HS-5 (cell line): Measurements from ENCODE around the gene CHN1.

Experiments used
- DNase-seq: peaks from one replicate; pipeline ENCODE4 v3.0.0-alpha.2; 2012; ENCODE audit warnings: low read depth

The CHN1 gene, protein sequence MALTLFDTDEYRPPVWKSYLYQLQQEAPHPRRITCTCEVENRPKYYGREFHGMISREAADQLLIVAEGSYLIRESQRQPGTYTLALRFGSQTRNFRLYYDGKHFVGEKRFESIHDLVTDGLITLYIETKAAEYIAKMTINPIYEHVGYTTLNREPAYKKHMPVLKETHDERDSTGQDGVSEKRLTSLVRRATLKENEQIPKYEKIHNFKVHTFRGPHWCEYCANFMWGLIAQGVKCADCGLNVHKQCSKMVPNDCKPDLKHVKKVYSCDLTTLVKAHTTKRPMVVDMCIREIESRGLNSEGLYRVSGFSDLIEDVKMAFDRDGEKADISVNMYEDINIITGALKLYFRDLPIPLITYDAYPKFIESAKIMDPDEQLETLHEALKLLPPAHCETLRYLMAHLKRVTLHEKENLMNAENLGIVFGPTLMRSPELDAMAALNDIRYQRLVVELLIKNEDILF

DNA sequence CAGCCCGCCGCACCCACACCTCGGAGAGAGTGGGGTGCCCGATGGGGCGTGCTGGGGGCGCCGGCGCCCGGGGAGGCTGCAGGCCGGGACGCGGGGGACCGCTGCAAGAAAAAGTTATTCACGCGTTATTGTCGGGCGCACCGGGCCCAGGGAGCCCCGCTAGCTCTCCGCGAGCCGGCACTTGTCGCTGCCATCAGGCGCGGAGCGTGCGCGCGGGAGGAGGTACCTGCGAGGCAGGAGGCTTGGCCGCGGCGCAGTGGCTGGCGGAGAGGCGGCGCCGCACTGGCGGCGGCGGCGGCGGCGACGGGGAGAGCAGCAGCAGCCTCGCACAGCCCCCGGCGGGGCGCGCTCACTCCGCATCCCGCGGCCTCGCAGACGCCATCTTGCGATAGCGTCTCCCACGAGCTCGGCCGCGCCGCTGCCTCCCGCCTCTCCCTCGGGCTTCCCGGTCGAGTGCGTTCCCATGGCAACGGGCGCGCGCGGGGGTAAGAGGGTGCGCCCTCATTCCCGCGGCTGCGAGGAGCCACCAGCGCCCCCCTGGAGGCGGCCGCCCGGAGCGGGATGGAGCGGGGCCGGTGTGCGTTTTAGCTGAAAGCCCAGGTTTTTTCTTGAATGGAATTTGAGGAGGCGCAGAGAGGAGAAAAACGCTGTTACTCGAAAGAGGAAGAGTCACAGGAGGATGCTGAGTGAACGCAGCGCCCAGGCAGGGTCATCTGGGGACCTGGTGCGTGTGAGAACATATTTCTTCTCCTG lies at the start of gene CHN1:
Gene CHN1, minus strand, starts transcription at position 402 of the 753 bp plus-strand sequence. CDS start 469 bp downstream, outside the sequence.
- DNase-seq = no peak

DNA sequence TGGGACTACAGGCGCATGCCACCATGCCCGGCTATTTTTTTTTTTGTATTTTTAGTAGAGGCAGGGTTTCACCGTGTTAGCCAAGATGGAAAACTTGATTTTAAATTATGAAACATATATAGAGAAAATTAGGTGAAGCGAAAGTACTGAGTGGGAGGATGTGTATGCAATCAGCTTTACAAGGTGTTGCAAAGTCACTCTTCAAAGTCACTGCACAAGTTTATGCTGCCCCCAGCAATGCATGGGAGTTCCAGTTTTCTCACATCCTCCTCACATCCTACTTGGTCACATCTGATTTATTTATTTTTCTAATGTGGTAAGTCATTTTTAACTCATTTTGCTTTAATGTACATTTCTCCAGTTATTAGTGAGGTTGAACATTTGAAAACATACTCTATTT lies 49.2 kb upstream of the CHN1 start:
- DNase-seq = no peak

DNA sequence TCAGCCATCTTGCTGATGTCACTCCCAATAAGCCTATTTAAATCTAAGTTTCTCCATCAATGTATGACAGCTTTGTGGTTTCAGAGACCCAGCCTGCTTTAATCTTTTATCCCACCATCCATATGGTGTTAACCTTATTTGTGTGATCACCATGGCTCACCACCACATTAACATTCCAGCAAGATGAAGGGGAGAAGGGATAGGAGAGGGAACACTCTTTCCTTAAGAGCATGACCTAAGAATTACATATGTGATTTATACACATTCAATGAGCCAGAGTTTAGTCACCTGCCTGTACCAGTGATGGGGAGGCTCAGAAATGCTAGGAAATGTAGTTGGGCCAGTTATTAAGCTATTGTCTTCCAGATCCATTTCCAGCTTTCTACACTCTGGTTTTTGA lies 44.5 kb upstream of the CHN1 start:
- DNase-seq = peak; percentile 53

DNA sequence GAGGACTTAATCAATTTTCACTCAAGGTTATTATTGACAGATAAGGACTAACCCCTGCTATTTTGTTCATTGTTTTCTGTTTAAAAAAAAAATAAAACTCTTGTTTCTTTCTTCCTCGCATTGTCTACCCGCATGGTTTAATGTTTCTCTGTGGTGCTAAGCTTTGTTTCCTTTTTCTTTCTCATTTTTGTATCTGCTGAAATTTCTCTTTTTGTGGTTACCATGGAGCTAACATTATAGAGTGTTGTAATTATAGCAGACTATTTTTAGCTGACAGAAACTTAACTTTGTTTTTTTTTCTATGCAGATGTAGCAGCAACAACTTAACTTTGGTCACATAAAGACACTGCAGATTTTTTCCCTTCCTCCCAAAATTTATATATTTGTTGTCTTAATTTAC lies 43.1 kb upstream of the CHN1 start:
- DNase-seq = no peak

DNA sequence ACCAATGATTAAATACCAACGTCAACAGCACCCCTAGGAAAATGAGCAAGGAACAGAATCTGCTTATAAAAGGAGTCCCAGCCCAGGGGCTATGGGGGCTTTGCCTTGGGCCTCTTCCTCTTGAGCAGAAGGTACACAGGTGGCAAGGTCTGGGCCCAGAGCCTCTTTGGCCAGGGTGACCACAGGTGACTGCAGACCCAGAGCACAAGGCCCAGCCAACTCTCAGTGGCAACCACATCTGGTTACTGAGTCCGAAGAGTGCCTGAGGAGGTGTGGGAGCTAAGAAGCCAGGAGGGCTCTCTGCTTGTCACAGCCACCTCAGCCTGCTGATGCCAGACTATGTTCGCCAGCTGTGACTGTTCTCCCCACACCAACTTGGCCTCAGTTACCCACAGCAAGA lies 34.3 kb upstream of the CHN1 start:
- DNase-seq = no peak

DNA sequence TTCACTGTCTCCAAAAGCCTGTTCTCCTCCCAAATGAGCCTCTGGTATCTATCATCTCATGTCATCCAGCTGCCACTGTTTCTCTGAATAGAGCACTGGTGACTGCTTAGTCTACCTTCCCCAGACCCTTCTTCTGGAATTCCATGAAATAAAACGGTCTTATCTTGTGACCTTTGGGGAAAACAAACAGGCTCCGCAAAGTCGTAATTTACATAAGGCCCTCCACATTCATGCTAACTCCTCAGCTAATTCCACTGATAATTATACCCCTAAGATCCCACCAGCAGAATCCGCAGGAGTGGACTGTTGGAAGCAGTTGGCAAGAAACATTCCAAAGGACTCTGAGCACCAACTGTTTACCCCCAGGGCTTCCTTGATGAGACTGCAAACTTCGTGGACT lies 33.9 kb upstream of the CHN1 start:
- no peak for DNase-seq

DNA sequence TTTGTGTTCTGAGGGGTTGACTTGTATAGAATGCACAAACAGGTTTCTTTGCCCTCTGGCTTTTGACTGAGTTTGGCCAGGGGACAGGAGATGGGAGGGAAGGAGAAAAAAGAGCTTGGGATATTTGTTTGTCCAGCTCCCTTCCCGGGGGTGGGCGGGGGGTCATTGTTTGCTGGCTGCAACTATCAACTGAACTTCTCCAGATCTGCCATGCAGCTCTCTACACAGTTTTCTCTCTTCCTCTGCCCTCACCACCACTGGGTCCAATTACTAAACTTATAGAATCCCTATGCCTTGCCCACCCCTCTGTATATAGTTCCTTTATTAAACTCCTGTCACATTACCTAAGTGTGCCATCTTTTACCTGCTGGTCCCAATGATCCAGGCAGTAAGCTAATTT lies 32.8 kb upstream of the CHN1 start:
- no peak for DNase-seq

DNA sequence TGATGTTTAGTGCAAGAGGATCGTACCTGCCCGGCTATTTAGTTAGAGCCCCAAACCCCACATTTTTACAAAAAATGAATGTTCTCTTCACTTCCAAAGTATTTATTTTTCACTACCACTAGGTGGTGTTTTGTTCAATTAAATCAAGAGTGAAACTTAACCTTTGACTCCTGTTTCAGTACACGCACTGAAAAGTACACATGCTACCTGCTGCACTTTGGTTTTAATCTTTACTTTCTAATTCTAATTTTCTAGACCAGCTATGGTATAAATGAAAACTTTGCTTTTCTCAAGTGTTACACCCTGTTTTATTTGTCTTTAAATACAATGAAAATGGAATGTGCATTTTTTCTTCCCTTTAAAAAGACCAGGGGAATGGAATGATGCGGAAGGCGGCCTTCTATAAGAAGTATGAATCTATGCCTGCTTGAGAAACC lies 31.4 kb upstream of the CHN1 start:
- DNase-seq = peak; percentile 11

DNA sequence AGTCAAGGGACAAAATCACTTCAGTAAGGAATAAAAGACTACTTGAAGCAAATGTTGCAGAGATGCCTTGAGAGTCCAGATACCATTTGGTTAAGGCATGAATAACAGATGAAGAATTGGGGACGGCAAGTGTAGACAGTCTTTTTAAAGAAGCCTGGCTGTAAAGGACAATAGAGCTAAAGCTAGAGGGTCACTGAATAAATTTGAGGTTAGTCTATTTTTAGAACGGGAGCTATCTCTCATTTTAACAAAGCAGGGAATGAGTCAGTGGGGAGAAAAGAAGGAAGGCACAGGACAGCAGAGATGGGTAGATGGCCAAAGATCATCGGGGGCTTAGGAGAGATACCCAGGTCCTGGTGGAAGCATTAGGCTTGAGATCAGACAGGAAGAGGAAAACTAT lies 30.6 kb upstream of the CHN1 start:
- DNase-seq = no peak

DNA sequence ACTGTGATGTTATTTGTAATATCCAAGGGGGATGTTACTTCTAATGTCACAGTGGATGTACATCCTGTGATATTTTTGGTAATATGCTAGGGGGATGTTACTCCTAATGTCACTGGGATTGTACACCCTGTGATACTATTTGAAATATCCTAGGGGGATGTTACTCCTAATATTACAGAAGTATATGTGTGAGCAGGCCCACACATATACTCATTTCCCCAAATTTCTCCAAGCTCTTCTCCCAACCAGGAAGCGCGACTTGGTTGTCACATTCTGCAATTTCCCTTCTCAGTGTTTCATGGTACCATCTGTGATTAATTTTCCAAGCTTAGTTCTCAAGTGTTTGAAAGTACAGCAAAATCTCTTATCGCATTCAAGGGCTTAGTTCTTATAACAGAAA lies 29.5 kb upstream of the CHN1 start:
- DNase-seq = no peak

DNA sequence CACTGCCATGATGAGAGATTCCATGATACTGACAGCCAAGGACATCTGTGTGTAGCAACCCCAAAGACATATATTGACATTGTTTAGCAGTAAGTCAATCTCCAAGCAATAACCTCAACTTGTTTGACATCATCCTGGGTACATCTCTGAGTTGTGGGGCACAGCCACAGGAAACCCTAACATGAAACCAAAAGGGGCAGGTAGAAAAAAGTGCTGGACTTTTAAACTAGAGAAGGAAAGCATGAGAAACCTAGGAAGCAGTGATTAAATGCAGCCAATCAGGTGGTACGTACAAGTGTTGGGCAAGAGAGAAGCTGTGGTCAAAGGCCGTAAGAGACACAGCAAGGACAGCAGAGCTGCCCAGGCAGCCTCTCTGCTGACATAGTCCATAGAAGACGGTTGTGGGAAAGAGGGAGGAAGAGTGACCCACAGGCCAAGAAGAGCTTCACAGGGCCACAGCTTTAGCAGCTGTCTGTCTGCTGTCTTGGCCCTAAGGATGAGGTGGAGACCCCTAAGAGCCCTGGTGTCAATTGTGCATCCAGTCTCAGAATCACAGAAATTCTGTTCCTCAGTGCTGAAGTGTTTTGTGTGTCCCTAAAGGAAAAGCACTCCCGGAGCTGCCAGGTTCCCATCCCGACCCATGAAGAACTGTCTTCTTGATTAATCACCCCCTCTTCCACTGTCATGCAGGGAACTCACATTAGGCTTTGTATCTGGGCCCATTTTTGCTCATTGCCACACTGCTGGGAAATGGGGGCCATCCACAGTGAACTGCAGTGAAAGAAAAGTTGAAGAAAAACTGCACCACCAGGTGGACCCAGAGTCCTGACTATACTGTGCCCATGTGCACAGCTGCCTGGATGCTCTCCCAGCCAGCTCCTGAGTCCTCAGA lies 25.4 kb upstream of the CHN1 start:
- peak; percentile 8 for DNase-seq

DNA sequence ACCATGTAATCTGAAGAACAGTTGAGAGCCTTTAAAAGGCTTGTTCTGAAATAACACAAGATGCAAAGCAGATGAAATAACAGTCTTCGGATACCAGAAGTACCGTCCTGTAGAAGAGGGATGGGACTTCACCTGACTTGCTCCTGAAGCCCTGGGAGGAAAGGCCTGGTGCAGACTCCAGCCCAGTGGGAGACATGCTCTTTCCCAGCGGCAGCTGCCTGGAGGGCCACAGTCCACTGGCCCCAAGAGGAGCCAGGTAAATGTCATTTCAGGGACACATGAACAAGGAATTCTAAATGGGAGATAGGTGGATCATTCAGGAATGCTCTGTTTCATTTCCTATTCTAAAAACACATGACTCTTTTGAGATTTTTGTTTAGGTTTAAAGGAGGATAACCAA lies 22.6 kb upstream of the CHN1 start:
- DNase-seq = no peak

DNA sequence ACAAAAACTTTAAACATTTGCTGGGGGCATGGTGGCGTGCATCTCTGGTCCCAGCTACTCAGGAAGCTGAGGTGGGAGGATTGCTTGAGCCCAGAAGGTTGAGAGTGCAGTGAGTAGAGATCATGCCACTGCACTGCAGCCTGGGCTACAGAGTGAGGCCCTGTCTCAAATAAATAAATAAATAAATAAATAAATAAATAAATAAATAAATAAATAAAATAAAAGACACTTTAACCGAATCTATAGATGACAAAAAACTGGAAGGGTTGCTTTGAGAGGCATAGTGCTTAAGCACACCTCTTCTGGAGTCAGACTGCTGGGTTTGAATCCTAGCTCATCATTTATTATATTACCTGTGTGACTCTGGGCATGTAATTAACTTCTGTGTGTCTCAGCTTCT lies 21.2 kb upstream of the CHN1 start:
- no peak for DNase-seq

DNA sequence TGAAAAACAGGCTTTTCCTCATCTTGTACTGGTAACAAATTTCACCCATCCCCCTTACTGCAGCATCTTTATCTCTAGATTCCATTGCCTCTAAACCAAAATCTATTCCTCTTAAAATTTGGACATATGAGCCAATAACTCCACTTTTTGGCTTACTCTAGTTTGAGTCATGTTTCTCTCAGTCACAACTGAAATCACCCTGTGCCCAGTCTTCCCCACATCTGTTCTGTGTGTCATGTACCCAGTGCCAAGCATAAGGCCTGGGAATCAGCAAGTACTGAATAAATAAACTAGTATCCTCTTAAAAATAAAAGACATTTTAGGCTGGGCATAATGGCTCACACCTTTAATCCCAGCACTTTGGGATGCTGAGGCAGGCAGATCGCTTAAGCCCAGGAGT lies 20.8 kb upstream of the CHN1 start:
- no peak for DNase-seq

DNA sequence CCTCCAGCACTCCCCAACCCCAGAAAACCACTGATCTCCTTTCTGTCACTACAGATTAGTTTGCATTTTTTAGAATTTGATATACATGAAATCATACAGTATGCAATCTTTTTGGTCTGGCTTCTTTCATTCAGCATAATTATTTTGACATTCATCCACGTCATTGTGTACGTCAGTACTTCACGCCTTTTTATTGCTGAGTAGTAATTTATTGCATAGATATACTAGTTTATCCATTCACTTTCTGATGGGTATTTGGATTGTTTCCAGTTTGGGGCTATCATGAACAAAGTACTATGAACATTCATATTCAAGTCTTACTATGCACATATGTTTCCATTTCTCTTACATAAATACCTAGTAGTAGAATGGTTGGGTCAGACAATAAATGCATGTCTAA lies 20.1 kb upstream of the CHN1 start:
- DNase-seq = no peak

DNA sequence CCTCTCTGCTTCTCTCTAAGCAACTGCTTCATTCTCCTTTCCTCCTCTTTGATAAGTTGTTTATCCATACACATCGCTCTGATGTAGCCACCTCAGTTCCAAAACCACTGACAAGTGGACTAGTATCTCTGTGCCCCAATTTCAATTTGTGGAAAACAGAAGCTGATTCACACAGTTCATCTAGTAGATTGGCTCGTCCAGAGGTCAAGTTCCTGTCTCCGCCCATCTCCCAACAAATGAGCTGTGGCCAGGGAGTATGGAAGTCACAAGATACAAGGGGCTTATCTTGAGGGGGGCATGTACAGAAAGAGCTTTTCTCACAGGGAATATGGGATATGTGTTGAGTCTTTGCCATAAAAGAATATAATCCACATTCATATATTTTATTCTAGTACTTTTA lies 17.7 kb upstream of the CHN1 start:
- no peak for DNase-seq

DNA sequence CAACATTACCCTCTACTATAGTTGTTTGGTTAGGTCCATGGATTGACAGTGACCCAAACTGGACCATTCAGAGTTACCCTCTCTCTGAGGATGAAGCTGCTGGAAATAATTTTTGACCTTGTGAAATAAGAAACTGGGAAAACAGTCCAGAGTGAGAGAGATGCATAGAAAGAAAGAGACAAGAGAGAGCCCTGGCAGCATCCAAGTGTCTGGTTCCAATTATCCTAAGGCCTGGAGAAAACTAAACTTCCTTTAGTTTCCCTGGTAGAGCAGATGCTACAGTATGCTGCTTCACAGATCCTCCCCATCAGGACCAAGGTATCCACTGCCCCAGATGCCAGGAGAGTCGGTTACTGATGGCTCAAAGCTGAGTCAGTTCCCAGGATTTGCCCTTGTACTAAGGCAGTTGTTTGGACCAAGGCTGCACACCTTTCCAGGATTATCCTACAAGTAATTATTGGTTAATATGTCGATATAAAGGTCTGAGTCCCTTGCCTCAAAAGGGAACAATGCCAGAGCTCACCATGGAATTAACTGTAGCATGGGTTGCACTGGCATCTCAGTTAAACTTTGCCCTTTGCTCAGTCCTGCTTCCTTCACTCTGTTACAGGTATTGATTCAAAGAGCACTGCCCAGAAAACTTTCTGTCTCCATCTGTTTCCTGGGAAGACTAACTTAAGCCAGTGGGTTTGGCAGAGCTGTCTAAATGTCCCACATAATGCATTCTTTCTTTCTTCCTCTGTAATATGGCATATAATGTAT lies 14.6 kb upstream of the CHN1 start:
- no peak for DNase-seq

DNA sequence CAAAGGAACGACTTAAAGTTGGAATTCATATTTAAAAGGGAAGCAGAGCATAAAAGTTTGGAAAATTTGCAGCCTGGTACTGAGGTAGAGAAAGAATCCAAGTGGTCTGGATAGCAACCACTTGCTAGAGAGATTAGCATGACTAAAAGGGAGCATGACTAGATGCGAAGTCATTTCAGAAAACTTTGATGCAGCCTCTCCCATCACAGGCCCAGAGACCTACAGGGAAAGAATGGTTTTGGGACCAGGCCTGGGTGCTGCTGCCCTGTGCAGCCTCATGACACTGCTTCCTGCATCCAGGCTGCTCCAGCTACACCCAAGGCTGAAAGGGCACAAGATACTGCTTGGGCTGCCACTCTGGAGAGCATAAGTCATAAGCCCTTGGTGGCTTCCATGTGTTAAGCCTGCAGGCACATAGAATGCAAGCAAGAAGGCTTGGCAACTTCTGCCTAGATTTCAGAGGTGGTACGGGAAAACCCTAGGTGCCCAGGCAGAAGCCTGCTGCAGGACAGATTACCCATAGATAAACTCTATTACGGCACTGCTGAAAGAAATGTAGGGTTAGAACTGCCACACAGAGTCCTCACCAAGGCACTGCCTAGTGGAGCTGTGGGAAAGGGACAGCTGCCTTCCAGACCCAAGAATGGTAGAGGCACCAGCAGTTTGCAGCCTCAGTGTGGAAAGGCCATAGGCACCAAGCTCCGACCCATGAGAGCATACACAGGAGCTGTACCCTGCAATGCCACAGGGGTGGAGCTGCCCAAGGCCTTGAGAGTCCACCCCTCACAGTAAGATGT lies 12.6 kb upstream of the CHN1 start:
- DNase-seq = no peak

DNA sequence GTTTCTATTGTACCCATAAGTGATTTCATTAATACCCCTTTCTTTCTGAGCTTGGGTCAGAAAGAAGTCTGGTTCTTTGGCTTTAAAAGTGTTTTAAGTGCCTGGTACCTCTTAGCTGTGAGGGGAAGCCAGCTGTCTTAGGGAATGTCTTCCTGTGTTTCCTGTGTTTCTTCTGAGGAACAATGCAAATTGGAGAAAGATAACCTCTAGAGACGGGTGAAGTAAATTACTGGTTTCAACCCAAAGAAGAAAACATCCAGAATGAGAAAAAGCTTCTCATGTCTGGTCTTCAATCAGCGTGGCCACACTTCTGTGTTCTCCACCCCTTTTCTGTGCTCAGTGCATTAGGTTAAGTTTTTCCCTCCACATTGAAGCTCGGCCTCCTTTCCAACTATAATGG lies 10.2 kb upstream of the CHN1 start:
- no peak for DNase-seq

DNA sequence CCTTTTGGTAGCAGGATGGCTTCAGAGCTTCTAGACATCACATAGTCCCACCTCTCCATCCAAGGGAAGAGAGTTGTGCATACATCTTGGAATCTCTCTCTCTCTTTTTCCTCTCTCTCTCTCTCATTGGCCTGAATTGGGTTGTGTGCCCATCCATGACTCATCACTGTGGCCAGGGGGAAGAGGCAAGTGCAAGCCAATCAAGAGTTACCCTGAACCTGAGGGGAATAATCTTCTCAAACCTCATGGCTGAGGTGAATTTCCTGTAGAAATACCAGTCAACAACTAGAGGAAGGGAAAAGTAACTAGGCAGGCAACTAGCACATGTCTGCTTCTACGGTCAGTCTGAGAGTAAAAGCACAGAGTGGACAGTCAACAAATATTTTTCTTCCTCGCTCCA lies 7.3 kb upstream of the CHN1 start:
- DNase-seq = no peak

DNA sequence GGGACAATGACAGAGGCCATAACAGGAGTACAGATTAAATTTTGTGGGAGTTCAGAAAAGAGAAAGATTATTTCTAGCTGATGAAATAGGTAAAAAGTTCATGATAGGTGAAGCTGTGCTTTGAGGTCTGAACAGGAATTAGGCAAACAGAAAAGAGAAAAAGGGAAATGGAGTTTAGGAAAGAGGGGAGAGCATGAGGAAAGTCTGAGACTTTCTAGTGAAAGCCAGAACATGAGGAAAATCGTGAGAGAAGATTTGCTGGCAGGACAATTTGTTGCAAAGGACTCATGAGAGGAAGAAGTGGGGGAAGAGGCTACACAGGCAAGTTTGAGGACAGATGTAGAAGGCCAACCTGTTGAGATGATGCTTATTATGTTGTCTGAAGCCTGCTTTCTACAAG lies 6.3 kb upstream of the CHN1 start:
- no peak for DNase-seq
